Sigmoid colon (tissue), 7 donors: Measurements from ENCODE around the gene C11orf54. TPM values are rescaled to one million over a fixed set of nuclear protein-coding genes. Genes with fewer than 3 reads are reported as not detected.

ENCODE experiments used
- DNase-seq: peaks from one replicate; pipeline ENCODE4 v3.0.0-alpha.2; 2019
- H3K27ac ChIP-seq, 4 donors: fragments of 200-600 bp; sonication (generic); one replicate each; pipeline ENCODE4 v1.5.1; 2016 to 2019; ENCODE audit warnings: mild to moderate bottlenecking in 1 of 4
- H3K27me3 ChIP-seq, 3 donors: fragments of 200-600 bp; sonication (generic); one replicate each; pipeline ENCODE4 v1.5.1; 2019; ENCODE audit warnings: mild to moderate bottlenecking in 1 of 3
- H3K36me3 ChIP-seq, 4 donors: fragments of 200-600 bp; sonication (generic); one replicate each; pipeline ENCODE4 v1.5.1; 2016 to 2019
- H3K4me1 ChIP-seq, 4 donors: fragments of 200-600 bp; sonication (generic); one replicate each; pipeline ENCODE4 v1.5.1; 2017 to 2019
- H3K4me3 ChIP-seq, 4 donors: fragments of 200-600 bp; sonication (generic); one replicate each; pipeline ENCODE4 v1.5.1; 2017 to 2019; ENCODE audit warnings: mild to moderate bottlenecking in 2 of 4, moderate library complexity in 1 of 4
- H3K9me3 ChIP-seq, 4 donors: fragments of 200-600 bp in 3 of 4; sonication (generic) in 3 of 4; one replicate each; pipeline versions ENCODE4 v1.5.1 to v1.6.1; 2013 to 2019
- CTCF ChIP-seq, 4 experiments: fragments of 450-650 bp in 3 of 4; fragments of 200-600 bp in 1 of 4; IDR thresholded peaks; one replicate each; pipeline ENCODE4 v1.5.1; 2016 to 2019; ENCODE audit warnings: antibody characterized with exemption in 4 of 4, mild to moderate bottlenecking in 3 of 4, moderate library complexity in 2 of 4
- EP300 ChIP-seq, 4 donors: sonication (generic); formaldehyde crosslinking; IDR thresholded peaks; one replicate each; pipeline ENCODE4 v1.6.1; 2017; ENCODE audit warnings: antibody characterized with exemption in 4 of 4
- POLR2A ChIP-seq, 2 donors: fragments of 450-650 bp; IDR thresholded peaks; one replicate each; pipeline ENCODE4 v1.6.1; 2016; ENCODE audit warnings: antibody characterized with exemption in 2 of 2, mild to moderate bottlenecking in 2 of 2, moderate library complexity in 2 of 2
- POLR2AphosphoS5 ChIP-seq, 4 donors: sonication (generic); formaldehyde crosslinking; IDR thresholded peaks; one replicate each; pipeline ENCODE4 v1.6.1; 2017; ENCODE audit warnings: antibody characterized with exemption in 4 of 4
- WGBS, 2 donors: extraction: QIAGEN DNeasy Blood & Tissue Kit; methylation state at CpG; one replicate each; pipeline ENCODE4 v1.1.7; 2013; 5-methylcytosine and 5-hydroxymethylcytosine counted together
- intact Hi-C: fragments of 100-400 bp; cut with DNase I; formaldehyde crosslinking; loops from one replicate; pipeline ENCODE4 v1.15.1; 2023
- polyA plus RNA-seq, 3 donors: library from polyadenylated mRNA; stranded (reverse); fragments of 200-250 nt; gene quantifications; one replicate each; pipeline ENCODE4 v1.2.3, GENCODE V29; 2013
- total RNA-seq, 4 donors: library from RNA; depleted of rRNA; stranded (reverse); fragments of >200 nt; gene quantifications; one replicate each; pipeline ENCODE4 v1.1.0, GENCODE V29; 2016
- donor health status: healthy with polysubstance abuse.
- donor health status: Bipolar disorder and iron deficiency.
- donor health status: healthy.

The C11orf54 gene
- total and polyA plus RNA-seq, 7 donors, result 23.7 to 82.8 (median 43.8) TPM

GRCh38 chr11:93766504-93766903 is 25.0 kb downstream of the C11orf54 start:
- TF ChIP-seq CTCF (IDR thresholded peaks at IDR 0.05) (no peak), EP300 (IDR thresholded peaks at IDR 0.05) (no peak), POLR2AphosphoS5 (IDR thresholded peaks at IDR 0.05) (no peak), POLR2A (IDR thresholded peaks at IDR 0.05) (no peak)
- no peaks in the 10 kb centered on the region for H3K4me1 ChIP-seq
- peaks cover 0 to 37% (median 4%) of the 10 kb centered on the region in 4 donors for H3K36me3 ChIP-seq
- no peak overlapping the region for H3K4me3 ChIP-seq
- 81 to 92% methylated on average over 5 of the region's 5 CpGs for WGBS, 2 donors
- no peaks in the 10 kb centered on the region for H3K27me3 ChIP-seq
- no peak for DNase-seq
- H3K27ac ChIP-seq, result no peak overlapping the region
- intact Hi-C loops, result no loop called here
- no peaks in the 10 kb centered on the region for H3K9me3 ChIP-seq

DNA sequence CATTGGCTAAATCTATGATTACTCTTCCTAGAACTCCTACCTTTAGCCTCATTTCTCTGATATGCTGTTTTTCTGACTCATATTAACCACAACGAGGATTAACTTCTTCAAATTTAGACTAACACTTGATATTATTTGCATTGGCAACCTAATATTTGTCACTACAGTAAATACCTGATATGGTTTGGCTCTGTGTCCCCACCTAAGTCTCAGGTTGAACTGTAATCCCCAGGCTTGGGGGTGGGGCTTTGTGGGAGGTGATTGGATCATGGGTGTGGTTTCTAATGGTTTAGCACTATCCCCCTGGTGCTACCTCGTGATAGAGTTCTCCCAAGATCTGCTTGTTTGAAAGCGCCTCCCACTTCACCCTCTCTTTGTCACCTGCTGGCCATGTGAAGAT is 25.5 kb downstream of the C11orf54 start:
- intact Hi-C loops, result no loop called here
- H3K27ac ChIP-seq, result no peak overlapping the region
- no peaks in the 10 kb centered on the region for H3K4me1 ChIP-seq
- 91% methylated on average over 3 of the region's 3 CpGs for WGBS, 2 donors
- no peaks in the 10 kb centered on the region for H3K27me3 ChIP-seq
- DNase-seq, result no peak
- TF ChIP-seq EP300 (IDR thresholded peaks at IDR 0.05) (no peak), POLR2AphosphoS5 (IDR thresholded peaks at IDR 0.05) (no peak), CTCF (IDR thresholded peaks at IDR 0.05) (no peak), POLR2A (IDR thresholded peaks at IDR 0.05) (no peak)
- H3K9me3 ChIP-seq, result no peaks in the 10 kb centered on the region
- no peak overlapping the region for H3K4me3 ChIP-seq
- peaks cover 0 to 32% (median 3%) of the 10 kb centered on the region in 4 donors for H3K36me3 ChIP-seq

GRCh38 chr11:93770160-93770559 is 28.7 kb downstream of the C11orf54 start:
- intact Hi-C loops, result no loop called here
- H3K27ac ChIP-seq, result no peak overlapping the region
- no peaks in the 10 kb centered on the region for H3K9me3 ChIP-seq
- H3K36me3 ChIP-seq, result peaks cover 0 to 3% (median 0%) of the 10 kb centered on the region in 4 donors
- TF ChIP-seq POLR2AphosphoS5 (IDR thresholded peaks at IDR 0.05) (no peak), POLR2A (IDR thresholded peaks at IDR 0.05) (no peak), CTCF (IDR thresholded peaks at IDR 0.05) (no peak), EP300 (IDR thresholded peaks at IDR 0.05) (no peak)
- H3K27me3 ChIP-seq, result no peaks in the 10 kb centered on the region
- H3K4me1 ChIP-seq, result no peaks in the 10 kb centered on the region
- no peak overlapping the region for H3K4me3 ChIP-seq
- 27 to 53% methylated on average over 1 of the region's 1 CpG for WGBS, 2 donors
- DNase-seq, result no peak

DNA sequence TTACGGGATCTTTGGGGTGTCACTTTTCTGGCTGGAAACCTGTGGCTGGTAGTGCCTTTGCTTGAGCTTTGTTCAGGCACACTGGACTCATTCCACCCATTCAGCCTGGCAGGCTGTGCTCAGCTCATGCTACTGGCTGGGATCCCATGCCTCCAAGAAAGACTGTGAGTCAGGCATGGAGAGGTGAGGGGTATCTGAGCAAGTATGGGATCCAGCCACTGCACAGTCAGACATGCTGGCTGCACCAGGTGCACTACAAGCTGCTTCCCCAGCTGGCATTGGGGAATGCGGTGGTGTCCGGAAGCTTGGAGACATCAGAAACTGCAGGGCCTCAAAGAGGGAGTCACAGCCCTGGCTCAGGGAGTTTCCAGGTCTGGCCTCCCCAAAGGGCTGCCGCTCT is 30.7 kb downstream of the C11orf54 start:
- 96 to 98% methylated on average over 4 of the region's 4 CpGs for WGBS, 2 donors
- Histone ChIP-seq H3K27me3 (no peaks in the 10 kb centered on the region), H3K4me1 (no peaks in the 10 kb centered on the region), H3K4me3 (no peak overlapping the region), H3K9me3 (no peaks in the 10 kb centered on the region), H3K36me3 (no peaks in the 10 kb centered on the region), H3K27ac (no peak overlapping the region)
- intact Hi-C loops, result no loop called here
- DNase-seq, result no peak
- TF ChIP-seq POLR2A (IDR thresholded peaks at IDR 0.05) (no peak), EP300 (IDR thresholded peaks at IDR 0.05) (no peak), CTCF (IDR thresholded peaks at IDR 0.05) (no peak), POLR2AphosphoS5 (IDR thresholded peaks at IDR 0.05) (no peak)

DNA sequence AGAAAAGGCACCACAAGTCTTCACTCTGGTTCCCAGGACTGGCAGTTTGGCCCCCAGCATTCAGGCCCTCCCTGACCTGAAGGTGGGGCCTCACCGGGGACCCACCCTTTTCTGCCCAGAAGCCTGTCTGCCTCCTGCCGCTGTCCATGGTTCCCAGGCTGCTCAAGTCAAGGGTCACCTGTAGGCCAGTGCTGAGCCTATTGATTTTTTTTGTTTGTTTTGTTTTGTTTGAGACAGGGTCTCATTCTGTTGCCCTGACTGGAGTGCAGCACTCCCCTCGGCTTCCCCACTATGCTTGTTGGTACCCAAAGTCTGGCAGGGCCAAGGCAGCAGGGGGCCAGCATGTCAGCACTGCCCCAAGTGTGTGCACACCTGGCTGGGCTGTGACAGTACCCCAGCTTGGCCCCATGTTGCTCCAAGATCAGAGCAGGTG is 31.6 kb downstream of the C11orf54 start:
- H3K4me1 ChIP-seq, result no peaks in the 10 kb centered on the region
- 96 to 98% methylated on average over 3 of the region's 3 CpGs for WGBS, 2 donors
- no peak for TF ChIP-seq POLR2A (IDR thresholded peaks at IDR 0.05)
- no peak for TF ChIP-seq CTCF (IDR thresholded peaks at IDR 0.05)
- no peak for TF ChIP-seq EP300 (IDR thresholded peaks at IDR 0.05)
- TF ChIP-seq POLR2AphosphoS5 (IDR thresholded peaks at IDR 0.05), result no peak
- no peaks in the 10 kb centered on the region for H3K36me3 ChIP-seq
- no peaks in the 10 kb centered on the region for H3K27me3 ChIP-seq
- H3K9me3 ChIP-seq, result no peaks in the 10 kb centered on the region
- no peak overlapping the region for H3K4me3 ChIP-seq
- H3K27ac ChIP-seq, result no peak overlapping the region
- intact Hi-C loops, result no loop called here
- DNase-seq, result no peak
